Mammary epithelial cell (primary cell): ENCODE data around the gene PIEZO2.

Experiments
- CTCF ChIP-seq, 2 donors: IDR thresholded peaks in 1 of 2; conservative IDR thresholded peaks in 1 of 2; 2 replicates each; pipeline ENCODE4 v1.5.1; 2011 to 2012; ENCODE audit warnings: inconsistent platforms in 2 of 2, low read length in 2 of 2, mild to moderate bottlenecking in 2 of 2, control low read depth in 1 of 2, low read depth in 1 of 2; ENCODE audit not compliant: insufficient read depth in 1 of 2; ENCODE audit errors: extremely low read depth in 1 of 2
- EZH2 ChIP-seq: IDR thresholded peaks from 2 replicates; pipeline ENCODE4 v1.6.1; 2012; ENCODE audit warnings: low read length, inconsistent platforms, borderline replicate concordance

GRCh38 chr18:10670856-10671255 lies 478.5 kb downstream of the PIEZO2 start:
- no peak for TF ChIP-seq CTCF (conservative IDR thresholded peaks at IDR 0.05 in 1 of 2, IDR thresholded peaks at IDR 0.05 in 1 of 2; ENCODE audit: extremely low read depth in 1 of 2, insufficient read depth in 1 of 2, low read depth in 1 of 2, low read length in 2 of 2)
- no peak for TF ChIP-seq EZH2
